Measurements from ENCODE around the gene TSPAN14. TPM values are rescaled to one million over a fixed set of nuclear protein-coding genes. Genes with fewer than 3 reads are reported as not detected.

The TSPAN14 gene
- total RNA-seq, 2 experiments from 2014 or later: 167 to 168 TPM

DNA sequence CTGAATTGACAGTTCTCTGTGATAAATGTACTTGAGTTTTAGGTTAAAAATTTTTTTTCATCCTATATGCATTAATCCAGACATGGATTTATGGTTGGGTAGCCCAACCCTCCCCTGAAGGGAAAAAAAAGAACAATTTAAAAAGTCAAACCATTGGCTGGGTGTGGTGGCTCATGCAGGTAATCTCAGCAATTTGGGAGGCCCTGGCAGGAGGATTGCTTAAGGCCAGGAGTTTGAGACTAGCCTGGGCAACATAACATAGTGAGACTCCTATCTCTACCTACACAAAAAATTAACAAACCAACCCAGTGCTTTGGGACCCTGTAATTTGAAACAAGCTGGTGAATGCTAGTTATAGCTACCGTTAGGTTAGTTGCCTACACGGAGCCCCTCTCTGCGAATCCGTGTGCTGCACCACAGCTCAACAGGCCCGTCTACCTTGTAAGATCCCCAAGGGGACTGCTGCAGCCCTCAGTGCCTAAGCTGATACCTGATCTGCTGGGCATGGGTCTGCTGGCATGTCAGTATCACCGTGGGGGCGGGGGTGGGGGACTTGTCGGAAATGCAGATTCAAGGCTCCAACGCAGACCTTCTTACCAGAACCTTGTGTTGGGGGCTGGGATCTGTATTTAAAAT is 32.8 kb downstream of the TSPAN14 start:
- ATAC-seq (ENCODE audit: poor library complexity) (no peak), DNase-seq (peak in 1 of 14 experiments; percentile 28)
- peak overlapping the region; percentile 78 for H3K27ac Mint-ChIP-seq
- Histone ChIP-seq H3K4me1 (ENCODE audit: insufficient read depth, low read length) (peaks cover 99% of the 10 kb centered on the region), H3K4me3 (ENCODE audit: low read length) (peak overlapping the region; percentile 37), H3K27me3 (ENCODE audit: control insufficient read depth in 1 of 2, insufficient read depth in 2 of 2, low read length in 2 of 2) (no peaks in the 10 kb centered on the region), H3K36me3 (ENCODE audit: insufficient read depth, low read length) (peaks cover 44% of the 10 kb centered on the region), H3K9me3 (ENCODE audit: control insufficient read depth in 1 of 2, insufficient read depth in 1 of 2, low read length in 2 of 2) (no peaks in the 10 kb centered on the region), H3K27ac (ENCODE audit: low read depth in 1 of 2, low read length in 2 of 2) (peak overlapping the region; percentile 81 to 84)
- H3K9me3 Mint-ChIP-seq: no peaks in the 10 kb centered on the region
- H3K27me3 Mint-ChIP-seq: no peaks in the 10 kb centered on the region
- H3K4me3 Mint-ChIP-seq: peak overlapping the region; percentile 56
- POLR2A ChIA-PET: interaction anchor here (1.2 to 11.8 kb wide), 6 partner anchors 10 to 42 kb away, joined by 3 to 420 read pairs (median 14); partner anchors contain the start of gene TSPAN14
- TF ChIP-seq, protein P1, sequence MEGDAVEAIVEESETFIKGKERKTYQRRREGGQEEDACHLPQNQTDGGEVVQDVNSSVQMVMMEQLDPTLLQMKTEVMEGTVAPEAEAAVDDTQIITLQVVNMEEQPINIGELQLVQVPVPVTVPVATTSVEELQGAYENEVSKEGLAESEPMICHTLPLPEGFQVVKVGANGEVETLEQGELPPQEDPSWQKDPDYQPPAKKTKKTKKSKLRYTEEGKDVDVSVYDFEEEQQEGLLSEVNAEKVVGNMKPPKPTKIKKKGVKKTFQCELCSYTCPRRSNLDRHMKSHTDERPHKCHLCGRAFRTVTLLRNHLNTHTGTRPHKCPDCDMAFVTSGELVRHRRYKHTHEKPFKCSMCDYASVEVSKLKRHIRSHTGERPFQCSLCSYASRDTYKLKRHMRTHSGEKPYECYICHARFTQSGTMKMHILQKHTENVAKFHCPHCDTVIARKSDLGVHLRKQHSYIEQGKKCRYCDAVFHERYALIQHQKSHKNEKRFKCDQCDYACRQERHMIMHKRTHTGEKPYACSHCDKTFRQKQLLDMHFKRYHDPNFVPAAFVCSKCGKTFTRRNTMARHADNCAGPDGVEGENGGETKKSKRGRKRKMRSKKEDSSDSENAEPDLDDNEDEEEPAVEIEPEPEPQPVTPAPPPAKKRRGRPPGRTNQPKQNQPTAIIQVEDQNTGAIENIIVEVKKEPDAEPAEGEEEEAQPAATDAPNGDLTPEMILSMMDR (IDR thresholded peaks at IDR 0.05): no peak
- intact Hi-C loops (cut with DNase I, micrococcal nuclease): loop anchor here (2.0 to 10.0 kb wide), 4 partner anchors 14 to 282 kb away; partner anchors contain the start of gene ANXA11 (in 1 of the 2)
- CTCF ChIA-PET: interaction anchor here (1.0 to 7.3 kb wide), 7 partner anchors 12 to 43 kb away, joined by 3 to 55 read pairs (median 4); no protein-coding TSS in a partner anchor
- peaks cover 73% of the 10 kb centered on the region for H3K36me3 Mint-ChIP-seq (ENCODE audit: low read depth)
- peaks cover 100% of the 10 kb centered on the region for H3K4me1 Mint-ChIP-seq (ENCODE audit: low read depth)

DNA sequence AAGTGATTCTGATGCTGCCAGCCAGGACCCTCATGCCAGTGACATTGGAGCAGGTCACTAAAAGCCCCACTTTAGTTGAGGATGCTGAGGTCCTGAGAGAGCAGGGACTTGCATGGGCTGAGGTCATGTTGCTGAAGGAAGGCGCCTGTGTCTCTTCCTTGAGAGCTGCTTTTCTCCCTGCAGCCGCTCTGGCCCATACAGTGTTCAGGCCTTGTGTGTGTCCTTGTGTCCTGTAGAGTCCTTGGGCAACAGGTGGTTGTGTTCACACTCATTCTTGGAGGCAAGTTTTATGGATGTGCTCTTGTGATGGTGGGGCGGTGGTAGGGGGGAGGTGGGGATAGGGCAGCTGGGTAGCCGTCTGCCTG is 33.3 kb downstream of the TSPAN14 start:
- H3K4me3 Mint-ChIP-seq: peak overlapping the region; percentile 56
- no peaks in the 10 kb centered on the region for H3K9me3 Mint-ChIP-seq
- POLR2A ChIA-PET: interaction anchor here (1.4 to 11.8 kb wide), 5 partner anchors 10 to 43 kb away, joined by 7 to 420 read pairs (median 16); partner anchors contain the start of gene TSPAN14
- TF ChIP-seq, protein P1 (IDR thresholded peaks at IDR 0.05): no peak
- peak in 1 of 14 experiments; percentile 35 for DNase-seq
- peaks cover 73% of the 10 kb centered on the region for H3K36me3 Mint-ChIP-seq (ENCODE audit: low read depth)
- peaks cover 100% of the 10 kb centered on the region for H3K4me1 ChIP-seq (ENCODE audit: insufficient read depth, low read length)
- H3K4me3 ChIP-seq (ENCODE audit: low read length): peak overlapping the region; percentile 37
- peaks cover 48% of the 10 kb centered on the region for H3K36me3 ChIP-seq (ENCODE audit: insufficient read depth, low read length)
- H3K27me3 Mint-ChIP-seq: no peaks in the 10 kb centered on the region
- CTCF ChIA-PET: interaction anchor here (1.0 to 7.3 kb wide), 6 partner anchors 11 to 43 kb away, joined by 3 to 55 read pairs (median 4); no protein-coding TSS in a partner anchor
- peaks cover 100% of the 10 kb centered on the region for H3K4me1 Mint-ChIP-seq (ENCODE audit: low read depth)
- H3K27me3 ChIP-seq (ENCODE audit: control insufficient read depth in 1 of 2, insufficient read depth in 2 of 2, low read length in 2 of 2): no peaks in the 10 kb centered on the region
- H3K9me3 ChIP-seq (ENCODE audit: control insufficient read depth in 1 of 2, insufficient read depth in 1 of 2, low read length in 2 of 2): no peaks in the 10 kb centered on the region
- H3K27ac Mint-ChIP-seq: peak overlapping the region; percentile 78
- intact Hi-C loops (cut with DNase I, micrococcal nuclease): loop anchor here (2.0 to 10.0 kb wide), 4 partner anchors 13 to 283 kb away; partner anchors contain the start of gene ANXA11 (in 1 of the 2)
- peak overlapping the region; percentile 81 to 84 for H3K27ac ChIP-seq (ENCODE audit: low read depth in 1 of 2, low read length in 2 of 2)
- peak; percentile 1 for ATAC-seq (ENCODE audit: poor library complexity)

DNA sequence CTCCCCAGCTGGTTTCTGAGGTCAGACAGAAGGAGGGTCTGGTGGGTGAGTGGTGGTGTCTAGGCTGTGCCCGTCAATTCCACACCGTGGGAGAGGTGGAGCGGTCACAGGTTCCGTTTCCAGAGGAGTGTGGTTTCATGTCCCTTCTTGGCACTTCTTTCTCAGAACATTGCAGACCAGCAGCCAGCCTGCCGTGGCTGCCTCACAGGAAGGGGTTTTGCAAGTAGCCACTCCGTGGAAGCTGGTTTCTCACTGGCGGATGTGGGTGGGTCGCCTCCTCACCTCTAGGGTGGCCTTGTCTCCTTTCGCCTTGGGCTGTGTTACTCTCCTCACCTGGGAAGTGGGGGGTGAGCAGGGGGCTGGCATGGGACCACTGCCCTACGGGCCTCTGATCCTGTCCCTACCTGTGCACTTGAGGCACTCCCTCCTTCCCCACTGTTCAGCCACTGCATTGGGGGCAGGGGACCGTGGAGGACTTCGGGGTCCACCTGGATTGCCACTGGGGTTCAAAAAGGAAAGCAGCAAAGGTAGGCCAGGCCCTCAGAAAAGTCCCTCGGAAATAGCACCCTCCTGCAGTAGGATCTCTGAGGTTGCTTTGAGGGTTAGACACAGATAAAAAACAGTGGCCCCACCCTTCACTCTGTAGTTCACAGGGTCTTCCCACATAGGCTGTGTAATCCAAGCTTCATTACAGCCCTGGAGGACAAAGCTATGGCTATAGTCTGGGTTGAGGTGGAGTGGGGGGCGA is 33.9 kb downstream of the TSPAN14 start:
- TF ChIP-seq, protein P1 (IDR thresholded peaks at IDR 0.05): no peak
- H3K4me1 ChIP-seq (ENCODE audit: insufficient read depth, low read length): peaks cover 98% of the 10 kb centered on the region
- Mint-ChIP-seq H3K4me3 (peak overlapping the region; percentile 56), H3K36me3 (ENCODE audit: low read depth) (peaks cover 77% of the 10 kb centered on the region), H3K27ac (peak overlapping the region; percentile 78), H3K4me1 (ENCODE audit: low read depth) (peaks cover 99% of the 10 kb centered on the region), H3K27me3 (no peaks in the 10 kb centered on the region), H3K9me3 (no peaks in the 10 kb centered on the region)
- POLR2A ChIA-PET: interaction anchor here (0.6 to 11.8 kb wide), 8 partner anchors 11 to 1043 kb away, joined by 3 to 420 read pairs (median 10); partner anchors contain the start of gene TSPAN14
- H3K9me3 ChIP-seq (ENCODE audit: control insufficient read depth in 1 of 2, insufficient read depth in 1 of 2, low read length in 2 of 2): no peaks in the 10 kb centered on the region
- DNase-seq (peak in 13 of 14 experiments; percentile 43 to 88 (median 58)), ATAC-seq (ENCODE audit: poor library complexity) (peak; percentile 62)
- H3K4me3 ChIP-seq (ENCODE audit: low read length): peak overlapping the region; percentile 37
- CTCF ChIA-PET: interaction anchor here (1.0 to 7.3 kb wide), 7 partner anchors 10 to 44 kb away, joined by 4 to 55 read pairs (median 5); no protein-coding TSS in a partner anchor
- peak overlapping the region; percentile 81 to 84 for H3K27ac ChIP-seq (ENCODE audit: low read depth in 1 of 2, low read length in 2 of 2)
- no peaks in the 10 kb centered on the region for H3K27me3 ChIP-seq (ENCODE audit: control insufficient read depth in 1 of 2, insufficient read depth in 2 of 2, low read length in 2 of 2)
- peaks cover 46% of the 10 kb centered on the region for H3K36me3 ChIP-seq (ENCODE audit: insufficient read depth, low read length)
- intact Hi-C loops (cut with DNase I, micrococcal nuclease): loop anchor here (2.0 to 10.0 kb wide), 4 partner anchors 13 to 283 kb away; partner anchors contain the start of gene ANXA11 (in 1 of the 2)
